MM.1S (cell line): ENCODE measurements around the gene PRKAR1B.

Source experiments
- CTCF ChIP-seq: fragments of 300-600 bp; sonication (generic); IDR thresholded peaks from 2 replicates; pipeline ENCODE4 v1.5.1; 2016; ENCODE audit warnings: antibody characterized with exemption, low read length, mixed read lengths
- EZH2 ChIP-seq: fragments of 300-600 bp; sonication (generic); optimal IDR thresholded peaks from 2 replicates; pipeline ENCODE3; 2017; ENCODE audit warnings: low read depth, mild to moderate bottlenecking, antibody characterized with exemption, low read length, mixed read lengths

GRCh38 chr7:507623-508300, 219.3 kb downstream of the PRKAR1B start:
- no peak for TF ChIP-seq CTCF
- no peak for TF ChIP-seq EZH2
